ENCODE results near the gene SIGLEC5. TPM values are rescaled to one million over a fixed set of nuclear protein-coding genes. Genes with fewer than 3 reads are reported as not detected.

SIGLEC5 gene
- total and polyA plus RNA-seq, 2 of the 4 experiments (the other 2 are of a cell fraction), result not detected

- no peak overlapping the region for H2AK5ac ChIP-seq (ENCODE audit: low read depth, low read length)
Measured at GRCh38 chr19:51593969-51594773, 36.0 kb downstream of the SIGLEC5 start.

More at GRCh38 chr19:51593969-51594773, 36.0 kb downstream of the SIGLEC5 start:
- ChIA-PET CTCF (no interaction called here), POLR2A (ENCODE audit: unreplicated experiment) (interaction anchor here (0.6 kb wide), 2 partner anchors 97 to 606 kb away, joined by 3 to 4 read pairs; no protein-coding TSS in a partner anchor)
- ATAC-seq (ENCODE audit: low read depth) (peak; percentile 100), DNase-seq (peak; percentile 97)
- H3K4me3 ChIP-seq (ENCODE audit: insufficient read depth, low read depth, low read length), result peak overlapping the region; percentile 66
- no peaks in the 10 kb centered on the region for H3K9me3 ChIP-seq (ENCODE audit: control insufficient read depth, insufficient read depth, low read length)
- peak overlapping the region; percentile 32 for H2BK5ac ChIP-seq (ENCODE audit: low read depth, low read length, poor library complexity, severe bottlenecking)
- in situ Hi-C loops (cut with MboI; ENCODE audit: low sequenced_read_pairs), result no loop called here
- H3K56ac ChIP-seq (ENCODE audit: extremely low read depth, insufficient read depth, low read length), result no peak overlapping the region
- H2AK9ac ChIP-seq (replicated peaks; ENCODE audit: low read depth, low read length, poor library complexity), result peak overlapping the region; percentile 84
- H3K18ac ChIP-seq (ENCODE audit: low read depth, low read length), result no peak overlapping the region
- peaks cover 6% of the 10 kb centered on the region for H3K9me1 ChIP-seq (ENCODE audit: insufficient read depth, low read length)
- BruUV-seq (replicated peaks), result no TSS peak
- peak overlapping the region; percentile 48 for H3K27ac ChIP-seq (ENCODE audit: insufficient read depth, low read length)
- H4K5ac ChIP-seq (ENCODE audit: low read depth, low read length), result peak overlapping the region; percentile 87
- H3K4ac ChIP-seq (ENCODE audit: low read depth, low read length), result peak overlapping the region; percentile 67
- no peak overlapping the region for H2BK20ac ChIP-seq (ENCODE audit: low read depth, low read length)
- peaks cover 3% of the 10 kb centered on the region; the same call in 1 of the 2 replicates for H3K4me1 ChIP-seq (ENCODE audit: control insufficient read depth, insufficient read depth, low read length)
- H3K4me2 ChIP-seq (ENCODE audit: low read depth, low read length), result peak overlapping the region; percentile 92
- intact Hi-C loops (cut with micrococcal nuclease), result loop anchor here (1.0 to 5.0 kb wide), 3 partner anchors 23 to 487 kb away; partner anchors contain the start of genes CTU1 and ZNF175
- H3K23ac ChIP-seq (ENCODE audit: low read depth, low read length), result peak overlapping the region; percentile 28; the same call in 1 of the 2 replicates
- H3K79me1 ChIP-seq (ENCODE audit: low read depth in 1 of 2, low read length in 2 of 2), result peaks cover 0 to 4% of the 10 kb centered on the region in 2 experiments; a peak in 1 of 4 replicates
- peak overlapping the region; percentile 35; the same call in 1 of the 2 replicates for H4K91ac ChIP-seq (ENCODE audit: insufficient read depth, low read depth, low read length)
- H4K20me1 ChIP-seq (ENCODE audit: insufficient read depth, low read length), result no peaks in the 10 kb centered on the region
- WGBS, 2 experiments (ENCODE audit: extremely low coverage in 2 of 2, insufficient read length in 1 of 2), result 1% methylated on average over 33 of the region's 61 CpGs; no CpG with 5 or more reads in 1 of the 2 experiments
- peak overlapping the region; percentile 99 for H2AFZ ChIP-seq (replicated peaks; ENCODE audit: low read length, poor library complexity)
- H3K9ac ChIP-seq (ENCODE audit: low read depth, low read length), result peak overlapping the region; percentile 61
- H2BK120ac ChIP-seq (ENCODE audit: low read depth, low read length), result peak overlapping the region; percentile 25; the same call in 1 of the 2 replicates
- H2BK15ac ChIP-seq (ENCODE audit: low read depth, low read length), result no peak overlapping the region
- dilution Hi-C loops (cut with HindIII; ENCODE audit: low sequenced_read_pairs, unreplicated experiment), result no loop called here
- peak overlapping the region; percentile 51 for H3K14ac ChIP-seq (replicated peaks; ENCODE audit: low read depth, low read length)
- H3K27me3 ChIP-seq (ENCODE audit: control insufficient read depth, insufficient read depth, low read length), result no peaks in the 10 kb centered on the region
- peak overlapping the region; percentile 78 to 89; a peak in 3 of 4 replicates for H4K8ac ChIP-seq (ENCODE audit: low read depth in 2 of 2, low read length in 2 of 2)
- TF ChIP-seq MXI1 (IDR thresholded peaks at IDR 0.05; ENCODE audit: borderline replicate concordance, low read depth, low read length), result peak; percentile 62; the same call in 1 of the 2 replicates
- TF ChIP-seq NFE2L2 (IDR thresholded peaks at IDR 0.05; ENCODE audit: low read depth, low read length), result no peak
- H3K36me3 ChIP-seq (ENCODE audit: control insufficient read depth, insufficient read depth, low read length), result no peaks in the 10 kb centered on the region
